Neutrophil (primary cell): ENCODE results near the gene RAB37.
A peak's percentile ranks its signal among the peaks of the same experiment; 100 is the strongest.

Source experiments
- H3K27ac ChIP-seq: fragments of 200-600 bp; sonication (generic); 2 replicates; pipeline ENCODE4 v1.5.1; 2016; ENCODE audit warnings: mild to moderate bottlenecking, moderate library complexity
- H3K27me3 ChIP-seq: fragments of 200-600 bp; sonication (generic); 2 replicates; pipeline ENCODE4 v1.6.0; 2016; ENCODE audit warnings: mild to moderate bottlenecking
- H3K36me3 ChIP-seq: fragments of 200-600 bp; sonication (generic); 2 replicates; pipeline ENCODE4 v1.5.1; 2017
- H3K4me1 ChIP-seq, 2 experiments: fragments of 200-600 bp in 1 of 2; sonication (generic) in 1 of 2; 1 replicate in 1 of 2; 2 replicates in 1 of 2; pipeline versions ENCODE4 v1.5.1 to v1.6.1; 2013 to 2016; ENCODE audit warnings: low read depth in 1 of 2, low read length in 1 of 2, mild to moderate bottlenecking in 1 of 2, moderate library complexity in 1 of 2; ENCODE audit not compliant: control insufficient read depth in 1 of 2, insufficient read depth in 1 of 2
- H3K4me3 ChIP-seq, 2 experiments: fragments of 200-600 bp in 1 of 2; sonication (generic) in 1 of 2; 1 replicate in 1 of 2; 2 replicates in 1 of 2; pipeline ENCODE4 v1.5.1; 2013 to 2016; ENCODE audit warnings: low read depth in 1 of 2, low read length in 1 of 2, mild to moderate bottlenecking in 1 of 2, moderate library complexity in 1 of 2
- H3K9me3 ChIP-seq: fragments of 200-600 bp; sonication (generic); 2 replicates; pipeline ENCODE4 v1.5.1; 2016
- CTCF ChIP-seq: fragments of 200-600 bp; sonication (generic); IDR thresholded peaks from 2 replicates; pipeline ENCODE4 v1.5.1; 2016; ENCODE audit warnings: antibody characterized with exemption

RAB37 gene

GRCh38 chr17:74737299-74738050 lies 419 bp downstream of the RAB37 start:
- H3K9me3 ChIP-seq, result no peaks in the 10 kb centered on the region
- peaks cover 4% of the 10 kb centered on the region for H3K36me3 ChIP-seq
- peaks cover 63 to 67% of the 10 kb centered on the region in 2 experiments for H3K4me1 ChIP-seq
- no peak for TF ChIP-seq CTCF
- H3K27ac ChIP-seq, result peak overlapping the region; percentile 98
- no peaks in the 10 kb centered on the region for H3K27me3 ChIP-seq
- peak overlapping the region; percentile 82 to 89 for H3K4me3 ChIP-seq

- peak overlapping the region; percentile 82 to 89 for H3K4me3 ChIP-seq
- peaks cover 71 to 76% of the 10 kb centered on the region in 2 experiments for H3K4me1 ChIP-seq
- H3K27me3 ChIP-seq, result no peaks in the 10 kb centered on the region
- TF ChIP-seq CTCF, result no peak
- no peaks in the 10 kb centered on the region for H3K9me3 ChIP-seq
- peaks cover 9% of the 10 kb centered on the region for H3K36me3 ChIP-seq
- peak overlapping the region; percentile 98 for H3K27ac ChIP-seq
Measured at GRCh38 chr17:74738051-74738996, 1.3 kb downstream of the RAB37 start.

- no peaks in the 10 kb centered on the region for H3K27me3 ChIP-seq
- H3K4me1 ChIP-seq, result peaks cover 81 to 86% of the 10 kb centered on the region in 2 experiments
- H3K27ac ChIP-seq, result peak overlapping the region; percentile 98
- TF ChIP-seq CTCF, result no peak
- H3K9me3 ChIP-seq, result no peaks in the 10 kb centered on the region
- peak overlapping the region; percentile 82 to 89 for H3K4me3 ChIP-seq
- H3K36me3 ChIP-seq, result peaks cover 15% of the 10 kb centered on the region
Measured at GRCh38 chr17:74739227-74739831, 2.3 kb downstream of the RAB37 start.

GRCh38 chr17:74740173-74740572 lies 3.1 kb downstream of the RAB37 start:
- Histone ChIP-seq H3K4me3 (peak overlapping the region; percentile 4 to 89), H3K27me3 (no peaks in the 10 kb centered on the region), H3K36me3 (peaks cover 20% of the 10 kb centered on the region), H3K27ac (peak overlapping the region; percentile 98), H3K4me1 (peaks cover 90 to 93% of the 10 kb centered on the region in 2 experiments), H3K9me3 (no peaks in the 10 kb centered on the region)
- TF ChIP-seq CTCF, result no peak

- no peaks in the 10 kb centered on the region for H3K27me3 ChIP-seq
- peak overlapping the region; percentile 23 to 89 for H3K4me3 ChIP-seq
- peak overlapping the region; percentile 98 for H3K27ac ChIP-seq
- H3K36me3 ChIP-seq, result peaks cover 26% of the 10 kb centered on the region
- no peak for TF ChIP-seq CTCF
- peaks cover 94 to 95% of the 10 kb centered on the region in 2 experiments for H3K4me1 ChIP-seq
- H3K9me3 ChIP-seq, result no peaks in the 10 kb centered on the region
Measured at GRCh38 chr17:74740641-74741387, 3.8 kb downstream of the RAB37 start.
